ENCODE results near the gene APBB2.

The APBB2 gene

DNA sequence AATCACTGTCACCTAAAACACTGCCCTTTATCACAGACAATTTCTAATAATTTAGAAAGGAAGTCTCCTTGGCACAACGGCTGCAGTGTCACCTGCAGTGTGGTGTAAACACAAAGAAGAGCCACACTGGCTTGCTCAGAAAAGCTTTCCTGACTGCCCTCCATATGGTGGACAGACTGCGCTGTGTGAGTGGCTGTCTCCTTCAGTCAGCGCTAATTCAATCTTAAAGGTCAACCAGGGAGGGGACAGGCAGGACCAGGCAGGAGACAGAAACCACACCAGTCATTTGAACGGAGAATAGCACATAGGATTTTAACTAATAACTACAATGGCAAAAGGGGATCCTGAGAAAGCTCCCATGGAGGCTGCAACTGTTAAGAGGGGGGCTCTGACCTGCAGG lies 332.5 kb downstream of the APBB2 start:
- H3K4me3 ChIP-seq (ENCODE audit: low read depth, low read length) = no peak overlapping the region
- no peak for TF ChIP-seq CTCF (IDR thresholded peaks at IDR 0.05; ENCODE audit: insufficient read depth, low read depth, low read length, missing control alignments)
- DNase-seq (ENCODE audit: low read depth) = no peak

DNA sequence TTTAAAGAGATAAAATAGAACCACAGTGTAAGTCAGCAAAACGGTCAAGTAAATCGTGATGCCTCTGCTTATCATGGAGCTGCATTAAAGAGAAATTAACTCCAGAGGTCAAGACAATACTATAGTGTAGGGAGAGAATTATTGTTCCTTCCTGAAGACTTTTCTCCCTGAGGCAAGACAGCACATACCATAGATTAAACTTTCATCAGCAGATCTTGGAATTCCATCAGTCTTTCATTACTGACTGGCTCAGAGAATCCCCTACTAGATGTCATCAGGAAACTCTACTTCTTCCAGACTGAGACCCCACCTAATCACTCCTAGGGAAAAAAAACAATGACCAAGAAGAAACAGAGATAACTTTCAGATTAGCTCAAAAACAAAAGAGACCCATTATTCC lies 333.2 kb downstream of the APBB2 start:
- TF ChIP-seq CTCF (IDR thresholded peaks at IDR 0.05; ENCODE audit: insufficient read depth, low read depth, low read length, missing control alignments) = no peak
- DNase-seq (ENCODE audit: low read depth) = no peak
- no peak overlapping the region for H3K4me3 ChIP-seq (ENCODE audit: low read depth, low read length)

DNA sequence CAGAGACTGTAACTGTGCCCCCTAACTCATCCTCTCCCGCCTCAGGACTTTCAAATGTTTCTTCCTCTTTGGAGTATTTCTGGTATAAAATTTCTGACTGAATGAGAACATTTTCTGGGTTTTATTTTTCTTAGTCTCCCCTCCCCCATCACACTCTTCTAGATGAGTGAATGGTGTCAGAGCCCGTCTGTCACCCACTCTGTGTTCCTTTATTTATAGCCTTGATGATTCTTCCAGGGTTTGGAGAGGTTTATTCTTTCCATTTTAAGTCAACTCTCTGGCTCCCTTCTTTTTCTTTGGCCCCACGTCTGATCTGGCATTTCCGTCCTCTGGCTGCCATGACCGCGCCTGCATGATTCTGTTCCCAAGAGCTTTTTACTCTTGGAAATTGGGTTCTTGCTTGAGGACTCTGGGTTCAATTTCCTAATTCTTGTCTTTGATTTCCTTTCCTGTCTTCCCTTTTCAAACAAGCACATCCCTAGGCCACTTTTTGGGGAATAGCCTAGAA lies 335.7 kb downstream of the APBB2 start:
- DNase-seq (ENCODE audit: low read depth) = no peak
- no peak for TF ChIP-seq CTCF (IDR thresholded peaks at IDR 0.05; ENCODE audit: insufficient read depth, low read depth, low read length, missing control alignments)
- no peak overlapping the region for H3K4me3 ChIP-seq (ENCODE audit: low read depth, low read length)

GRCh38 chr4:40877081-40877480 lies 337.3 kb downstream of the APBB2 start:
- H3K4me3 ChIP-seq (ENCODE audit: low read depth, low read length) = no peak overlapping the region
- no peak for DNase-seq (ENCODE audit: low read depth)

DNA sequence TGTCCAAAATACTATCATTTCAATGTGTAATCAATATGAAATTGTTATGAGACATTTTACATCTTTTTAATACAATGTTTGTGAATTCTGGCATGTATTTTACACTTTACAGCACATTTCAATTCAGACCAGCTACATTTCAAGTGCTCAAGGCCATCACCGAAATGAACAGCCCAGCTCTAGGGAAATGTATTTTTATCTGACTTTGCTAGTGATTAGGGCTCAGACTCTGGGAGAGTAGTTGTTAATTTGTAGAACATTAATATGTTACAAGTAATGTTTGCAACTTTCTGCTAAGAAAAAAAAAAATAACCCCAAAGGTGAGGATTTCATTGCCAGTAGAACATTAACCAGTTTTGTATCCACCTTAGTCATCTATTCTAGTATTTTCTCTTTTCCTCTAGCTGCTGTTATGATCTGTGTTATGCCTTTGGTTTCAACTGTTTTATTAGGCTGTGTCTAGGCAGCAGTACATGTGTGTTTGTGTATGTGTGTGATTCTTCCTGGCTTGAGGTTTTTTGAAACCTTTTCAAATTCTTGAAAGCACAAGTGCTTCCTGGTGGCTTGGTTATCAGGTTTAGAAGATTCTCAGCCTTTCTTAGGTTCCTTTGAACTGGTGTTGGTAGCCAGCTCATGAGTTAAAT lies 338.7 kb downstream of the APBB2 start:
- no peak for TF ChIP-seq CTCF (IDR thresholded peaks at IDR 0.05; ENCODE audit: insufficient read depth, low read depth, low read length, missing control alignments)
- H3K4me3 ChIP-seq (ENCODE audit: low read depth, low read length) = no peak overlapping the region
- no peak for DNase-seq (ENCODE audit: low read depth)

More at GRCh38 chr4:40877081-40877480, 337.3 kb downstream of the APBB2 start:
- no peak for TF ChIP-seq CTCF (IDR thresholded peaks at IDR 0.05; ENCODE audit: insufficient read depth, low read depth, low read length, missing control alignments)

GRCh38 chr4:40874901-40875300 lies 339.4 kb downstream of the APBB2 start:
- TF ChIP-seq CTCF (IDR thresholded peaks at IDR 0.05; ENCODE audit: insufficient read depth, low read depth, low read length, missing control alignments) = no peak
- no peak overlapping the region for H3K4me3 ChIP-seq (ENCODE audit: low read depth, low read length)
- no peak for DNase-seq (ENCODE audit: low read depth)

DNA sequence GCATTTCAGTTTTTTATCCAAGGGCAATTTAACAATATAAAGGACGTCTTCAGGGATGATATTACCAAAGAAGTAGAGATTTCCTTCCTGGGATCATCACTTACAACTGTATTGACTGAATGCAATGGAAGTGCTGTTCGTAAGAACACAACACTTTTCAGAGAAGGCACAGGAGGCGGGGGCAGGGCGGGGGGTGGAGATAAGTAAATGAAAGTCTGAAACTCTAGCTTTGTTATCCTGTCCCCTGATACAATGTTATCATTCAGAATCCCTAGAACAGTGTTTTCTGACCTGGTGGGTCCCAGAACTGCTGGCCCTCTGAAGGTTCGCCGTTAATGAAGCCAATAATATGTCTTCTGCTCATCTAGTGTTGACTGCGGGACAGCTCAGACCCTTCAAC lies 340.0 kb downstream of the APBB2 start:
- DNase-seq (ENCODE audit: low read depth) = no peak
- no peak overlapping the region for H3K4me3 ChIP-seq (ENCODE audit: low read depth, low read length)
- no peak for TF ChIP-seq CTCF (IDR thresholded peaks at IDR 0.05; ENCODE audit: insufficient read depth, low read depth, low read length, missing control alignments)

All from GM12865 (cell line).